ENCODE results near the gene NANS. TPM values are rescaled to one million over a fixed set of nuclear protein-coding genes. Genes with fewer than 3 reads are reported as not detected.

Gene NANS
- total RNA-seq, 4 donors from 2014 or later, result 28.5 to 68.8 (median 53.6) TPM

GRCh38 chr9:98130576-98131228 lies 74.2 kb downstream of the NANS start:
- no peaks in the 10 kb centered on the region for H3K9me3 ChIP-seq
- H3K4me1 ChIP-seq, result no peaks in the 10 kb centered on the region
- H3K27me3 ChIP-seq, result no peaks in the 10 kb centered on the region
- H3K4me3 ChIP-seq (replicated peaks in 1 of 3), result no peak overlapping the region
- no peak overlapping the region for H3K27ac ChIP-seq
- no peaks in the 10 kb centered on the region for H3K36me3 ChIP-seq
- TF ChIP-seq CTCF (IDR thresholded peaks at IDR 0.05) (no peak), POLR2A (IDR thresholded peaks at IDR 0.05) (no peak)
- intact Hi-C loops (cut with DNase I), result no loop called here
- 90 to 91% methylated on average over 11 to 13 of the region's 13 CpGs for whole genome bisulfite sequencing, 2 donors
- DNase-seq, result no peak

- intact Hi-C loops (cut with DNase I), result no loop called here
- WGBS, 2 donors, result 92 to 95% methylated on average over 3 to 9 of the region's 9 CpGs
- H3K4me1 ChIP-seq, result no peaks in the 10 kb centered on the region
- no peak for DNase-seq
- H3K9me3 ChIP-seq, result no peaks in the 10 kb centered on the region
- no peak overlapping the region for H3K27ac ChIP-seq
- H3K27me3 ChIP-seq, result no peaks in the 10 kb centered on the region
- no peaks in the 10 kb centered on the region for H3K36me3 ChIP-seq
- no peak overlapping the region for H3K4me3 ChIP-seq (replicated peaks in 1 of 3)
- TF ChIP-seq POLR2A (IDR thresholded peaks at IDR 0.05), result no peak
- no peak for TF ChIP-seq CTCF (IDR thresholded peaks at IDR 0.05)
Observed at GRCh38 chr9:98132158-98132557, 75.6 kb downstream of the NANS start.

Small RNAs within 50 kb of the gene (small RNA-seq; reads per million reads assigned to genes)
- gene RF00017, result not detected
- gene RNU6-918P, result not detected

Other genes starting within 250 kb of the NANS start
- gene FOXE1, start 203.5 kb upstream of the NANS start, total RNA-seq, result 100 to 1,000 TPM; 405 to 748 (median 454) TPM
- 10 to 100 TPM; 56.6 to 81.6 (median 59.0) TPM for gene TRMO, start 134.2 kb upstream of the NANS start, total RNA-seq
- gene HEMGN, start 118.6 kb upstream of the NANS start, total RNA-seq, result under 1 TPM in 2 of 4 donors, not detected in 2; 0.22 to 0.27 TPM
- gene ANP32B, start 73.4 kb upstream of the NANS start, total RNA-seq, result 10 to 100 TPM; 19.7 to 32.1 (median 27.5) TPM
- gene TRIM14, start 62.5 kb downstream of the NANS start, total RNA-seq, result 1 to 10 TPM; 3.9 to 8.1 (median 5.2) TPM
- 1 to 10 TPM; 1.1 to 3.5 (median 2.1) TPM for gene CORO2A, start 135.9 kb downstream of the NANS start, total RNA-seq
- gene TBC1D2, start 198.9 kb downstream of the NANS start, total RNA-seq, result 10 to 100 TPM; 12.9 to 20.9 (median 18.3) TPM

Measured in thyroid gland (tissue), 4 donors.